COLO668 (cell line): ENCODE results near the gene S100A13.
"Not testable (repeated sequence)": the region's sequence is repeated elsewhere in the genome, so short reads cannot be mapped to it uniquely, and the experiment has no call there.

Experiments
- DNase-seq: peaks from one replicate; lab custom pipeline; 2025; ENCODE audit not compliant: unreplicated experiment; lab: John Stamatoyannopoulos, UW

The S100A13 gene

DNA sequence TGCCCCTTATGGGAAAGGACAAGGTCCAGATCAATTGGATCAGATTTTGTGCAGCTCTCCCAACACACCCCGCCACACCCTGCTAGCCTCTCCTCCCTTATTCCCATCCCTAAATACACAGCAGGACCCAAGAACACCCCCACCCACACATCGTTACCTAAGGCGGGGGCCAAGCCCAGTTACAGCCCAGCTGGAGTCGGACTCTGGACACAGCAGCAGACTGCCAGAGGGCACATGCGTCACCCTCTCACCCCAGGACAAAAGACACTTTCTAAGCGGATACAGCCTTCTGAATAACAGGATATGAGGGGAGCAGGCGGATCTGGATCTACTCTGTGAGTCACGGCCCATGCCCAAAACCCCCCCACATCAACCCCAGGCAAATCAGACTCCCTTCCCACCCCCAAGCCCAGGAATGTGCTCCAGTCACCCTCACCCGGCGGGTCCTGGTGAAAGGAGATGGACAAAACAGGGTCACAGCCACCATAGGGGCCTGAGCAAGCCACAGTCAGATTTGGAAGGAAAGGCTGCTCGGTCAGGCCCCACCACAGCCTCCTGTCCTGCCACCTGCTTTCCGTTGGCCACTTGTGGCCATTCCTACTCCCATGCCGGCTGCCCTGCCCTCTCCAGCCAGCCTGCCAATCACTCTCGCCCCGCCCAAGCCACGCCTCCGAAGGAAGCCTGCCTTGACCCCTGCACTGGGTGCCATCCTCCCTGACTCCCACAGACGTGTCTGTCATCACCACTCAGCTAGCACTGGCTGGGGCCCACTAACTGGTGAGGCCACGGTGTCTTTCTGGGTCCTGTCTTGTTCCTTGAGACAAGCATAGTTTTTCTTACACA is 18.3 kb downstream of the S100A13 start:
- peak; percentile 65 for DNase-seq

GRCh38 chr1:153608089-153608682 is 19.1 kb downstream of the S100A13 start:
- DNase-seq, result no peak

DNA sequence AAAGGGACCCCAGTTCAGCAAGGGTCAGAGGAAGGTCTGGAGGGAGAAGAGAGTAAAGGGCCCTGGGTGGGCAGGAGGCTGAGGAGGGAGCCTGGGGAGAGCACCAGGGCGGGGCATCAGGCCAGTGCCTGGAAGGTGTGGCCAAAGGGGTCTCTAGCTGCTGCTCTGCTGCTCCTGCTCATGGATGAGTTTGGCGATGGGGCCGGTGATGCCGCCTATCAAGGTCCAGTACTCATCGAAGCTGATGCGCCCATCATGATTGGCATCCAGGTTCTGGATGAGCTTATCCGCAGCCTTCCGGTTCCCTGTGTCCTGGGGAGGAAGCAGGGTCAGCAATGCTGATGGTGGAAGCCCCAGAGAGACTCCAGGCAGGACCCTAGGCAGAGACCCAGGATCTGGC is 19.9 kb downstream of the S100A13 start:
- no peak for DNase-seq

DNA sequence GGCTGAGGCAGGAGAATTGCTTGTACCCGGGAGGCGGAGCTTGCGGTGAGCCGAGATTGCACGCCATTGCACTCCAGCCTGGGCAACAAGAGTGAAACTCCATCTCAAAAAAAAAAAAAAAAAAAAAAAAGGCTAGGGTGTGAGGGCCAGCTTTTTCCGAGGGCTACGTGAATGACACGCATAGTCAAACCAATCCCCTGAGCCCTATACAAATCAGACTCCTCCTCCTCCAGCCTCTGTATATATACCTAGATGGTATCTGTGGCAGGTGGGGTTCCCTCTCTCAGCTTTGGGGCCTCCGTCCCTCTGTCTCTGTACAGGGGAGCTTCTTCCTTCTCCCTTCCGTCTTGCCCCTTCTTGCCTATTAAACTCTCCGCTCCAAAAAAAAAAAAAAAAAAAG is 21.1 kb downstream of the S100A13 start:
- DNase-seq, result no peak

DNA sequence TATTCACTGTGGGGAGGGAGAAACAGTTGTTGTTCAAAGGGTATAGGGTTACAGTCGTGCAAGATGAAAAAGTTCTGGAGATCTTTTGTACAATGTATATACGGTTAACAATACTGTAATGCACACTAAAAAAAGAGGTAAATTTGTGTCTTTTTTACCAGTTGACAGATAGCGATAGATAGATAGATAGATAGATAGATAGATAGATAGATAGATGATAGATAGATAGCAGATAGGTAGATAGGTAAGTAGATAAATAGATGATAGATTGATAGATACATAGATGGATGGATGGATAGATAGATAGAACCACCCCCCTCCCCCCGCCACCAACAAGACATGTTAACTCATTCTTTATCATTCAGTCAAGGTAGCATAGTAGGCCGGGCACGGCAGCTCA is 24.6 kb downstream of the S100A13 start:
- DNase-seq, result no peak

GRCh38 chr1:153599847-153600246 is 27.5 kb downstream of the S100A13 start:
- DNase-seq, result no peak

- peak; percentile 23 for DNase-seq
Measured at GRCh38 chr1:153598309-153599172, 28.8 kb downstream of the S100A13 start.

DNA sequence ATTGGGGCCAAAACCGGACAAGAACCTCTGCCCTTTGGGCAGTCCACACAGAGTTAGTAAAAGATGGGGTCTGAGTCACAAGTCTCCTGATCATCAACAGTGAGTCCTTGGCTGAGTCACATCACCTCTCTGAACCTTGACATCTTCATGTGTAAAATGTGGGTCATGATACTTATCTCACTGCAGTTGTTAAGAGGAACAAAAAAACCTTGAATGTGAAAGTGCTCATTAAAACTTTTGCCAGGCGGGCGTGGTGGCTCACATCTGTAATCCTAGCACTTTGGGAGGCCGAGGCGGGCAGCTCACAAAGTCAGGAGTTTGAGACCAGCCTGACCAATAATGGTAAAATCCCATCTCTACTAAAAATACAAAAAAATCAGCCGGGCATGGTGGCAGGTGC is 30.1 kb downstream of the S100A13 start:
- DNase-seq, result no peak

DNA sequence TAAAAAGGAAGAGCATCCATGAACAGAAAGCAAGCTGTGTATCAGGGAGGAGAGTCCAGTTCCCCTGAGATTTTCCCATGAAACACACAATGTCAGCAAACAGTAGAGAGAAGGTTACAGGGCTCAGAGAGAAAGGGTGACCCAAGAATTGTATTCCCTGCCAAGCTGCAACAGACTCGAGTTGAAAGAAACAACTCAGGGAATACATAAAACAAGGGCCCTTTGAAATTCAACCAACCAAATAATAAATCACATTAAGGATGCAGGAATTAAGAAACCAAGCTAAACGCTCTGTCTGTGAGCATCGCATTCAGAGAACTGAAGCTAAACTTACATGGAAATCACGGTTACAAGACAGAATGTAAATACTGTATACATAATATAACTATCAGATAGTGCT is 34.6 kb downstream of the S100A13 start:
- no peak for DNase-seq

GRCh38 chr1:153588482-153588881 is 38.8 kb downstream of the S100A13 start:
- no peak for DNase-seq

GRCh38 chr1:153588033-153588432 is 39.3 kb downstream of the S100A13 start:
- DNase-seq, result not testable (repeated sequence)

DNA sequence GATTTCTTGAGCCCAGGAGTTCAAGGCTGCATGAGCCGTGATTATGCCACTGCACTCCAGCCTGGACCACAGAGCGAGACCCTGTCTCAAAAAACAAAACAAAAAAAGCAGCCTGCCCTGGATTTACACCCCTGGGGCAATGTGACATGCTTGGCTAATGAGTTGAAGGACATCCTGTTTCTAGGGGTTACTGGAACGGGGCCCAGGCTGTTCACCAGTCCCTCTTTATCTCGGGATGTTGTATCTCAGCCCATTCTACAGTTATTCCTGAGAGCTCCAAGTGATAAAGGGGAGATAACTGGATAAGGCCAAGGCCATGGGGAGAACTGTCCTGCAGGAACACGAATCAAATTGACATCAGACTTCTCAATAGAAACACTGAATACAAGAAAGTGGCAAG is 40.0 kb downstream of the S100A13 start:
- no peak for DNase-seq

GRCh38 chr1:153586347-153586746 is 41.0 kb downstream of the S100A13 start:
- no peak for DNase-seq

GRCh38 chr1:153585006-153585405 is 42.3 kb downstream of the S100A13 start:
- no peak for DNase-seq

GRCh38 chr1:153583976-153584375 is 43.3 kb downstream of the S100A13 start:
- no peak for DNase-seq

- not testable (repeated sequence) for DNase-seq
Measured at GRCh38 chr1:153583514-153583913, 43.8 kb downstream of the S100A13 start.

DNA sequence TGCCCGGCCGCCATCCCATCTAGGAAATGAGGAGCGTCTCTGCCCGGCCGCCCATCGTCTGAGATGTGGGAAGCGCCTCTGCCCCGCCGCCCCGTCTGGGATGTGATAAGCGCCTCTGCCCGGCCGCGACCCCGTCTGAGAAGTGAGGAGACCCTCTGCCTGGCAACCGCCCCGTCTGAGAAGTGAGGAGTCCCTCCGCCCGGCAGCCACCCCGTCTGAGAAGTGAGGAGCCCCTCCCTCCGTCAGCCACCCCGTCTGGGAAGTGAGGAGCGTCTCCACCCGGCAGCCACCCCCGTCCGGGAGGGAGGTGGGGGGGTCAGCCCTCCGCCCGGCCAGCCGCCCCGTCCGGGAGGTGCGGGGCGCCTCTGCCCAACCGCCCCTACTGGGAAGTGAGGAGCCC is 44.5 kb downstream of the S100A13 start:
- not testable (repeated sequence) for DNase-seq

DNA sequence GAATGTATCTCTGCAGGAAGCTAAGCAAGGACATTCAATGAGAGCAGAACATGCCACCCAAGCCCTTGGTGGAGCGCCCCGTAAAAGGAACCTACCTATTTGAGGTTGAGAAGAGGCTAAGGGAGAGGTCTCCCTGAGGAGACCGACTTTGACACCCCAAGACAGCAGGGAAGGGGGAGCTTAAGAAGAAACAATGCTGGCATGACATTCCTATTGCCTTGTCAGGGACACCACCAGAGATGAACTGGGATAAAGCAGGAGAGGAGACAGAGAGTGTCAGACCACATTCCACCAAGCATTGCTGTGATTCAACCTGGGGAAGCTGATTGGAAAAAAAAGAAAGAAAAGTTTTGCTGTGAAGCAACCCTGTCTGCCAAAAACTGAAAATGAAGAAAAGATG is 48.4 kb downstream of the S100A13 start:
- DNase-seq, result no peak

GRCh38 chr1:153578490-153578889 is 48.8 kb downstream of the S100A13 start:
- DNase-seq, result no peak

DNA sequence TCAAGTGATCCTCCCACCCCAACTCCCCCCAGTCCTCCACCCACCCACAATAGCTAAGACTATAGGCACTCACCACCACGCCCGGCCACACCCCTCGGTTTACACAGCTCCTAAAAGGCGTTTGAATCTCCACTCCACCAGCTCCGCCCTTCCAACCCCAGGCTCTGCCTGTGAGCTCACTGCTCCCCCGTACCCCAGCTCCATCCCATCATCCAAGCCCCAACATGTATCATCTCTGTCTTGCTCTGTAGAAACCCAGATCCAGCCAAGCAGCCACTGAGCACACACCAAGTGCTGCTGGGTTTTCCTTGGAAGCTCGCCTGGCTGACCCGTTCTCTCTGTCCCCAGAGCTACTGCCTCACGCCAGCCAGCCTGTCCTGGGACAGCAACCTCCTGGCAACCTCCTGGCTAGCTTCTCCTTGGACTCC is 49.7 kb downstream of the S100A13 start:
- DNase-seq, result no peak

DNA sequence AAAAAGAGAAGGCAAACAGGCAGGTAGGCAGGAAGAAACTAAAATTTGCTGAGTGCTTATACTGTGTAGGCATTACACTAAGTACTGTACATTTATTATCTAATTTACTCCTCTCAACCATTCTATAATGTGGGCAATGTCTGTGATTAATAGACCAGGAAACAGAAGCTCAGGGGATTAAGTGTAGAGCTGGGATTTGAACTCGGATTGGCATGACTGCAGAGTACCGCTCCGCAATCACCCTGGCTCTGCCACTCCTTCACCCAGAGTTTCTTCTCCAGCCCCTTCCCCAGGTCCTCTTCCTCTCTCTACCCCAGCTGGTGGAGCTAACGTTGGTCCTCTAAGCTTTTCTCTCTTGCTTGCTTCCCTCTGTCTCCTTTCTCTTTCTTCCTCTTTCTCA is 50.2 kb downstream of the S100A13 start:
- DNase-seq, result no peak

DNA sequence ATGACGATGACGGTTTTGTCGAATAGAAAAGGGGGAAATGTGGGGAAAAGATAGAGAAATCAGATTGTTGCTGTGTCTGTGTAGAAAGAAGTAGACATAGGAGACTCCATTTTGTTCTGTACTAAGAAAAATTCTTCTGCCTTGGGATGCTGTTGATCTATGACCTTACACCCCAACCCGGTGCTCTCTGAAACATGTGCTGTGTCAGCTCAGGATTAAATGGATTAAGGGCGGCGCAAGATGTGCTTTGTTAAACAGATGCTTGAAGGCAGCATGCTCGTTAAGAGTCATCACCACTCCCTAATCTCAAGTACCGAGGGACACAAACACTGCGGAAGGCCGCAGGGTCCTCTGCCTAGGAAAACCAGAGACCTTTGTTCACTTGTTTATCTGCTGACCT is 51.8 kb downstream of the S100A13 start:
- not testable (repeated sequence) for DNase-seq
